T-cell (primary cell): ENCODE results near the gene DLG2. TPM values are rescaled to one million over a fixed set of nuclear protein-coding genes. Genes with fewer than 3 reads are reported as not detected.

Experiments used
- ATAC-seq, 4 experiments: fragments of 200-7000 bp in 3 of 4; fragments of 150-1000 bp in 1 of 4; cut with Tn5 transposase; replicated peaks in 1 of 4; 1 replicate in 3 of 4; 2 replicates in 1 of 4; pipeline ENCODE4 v1.10.0; 2021; ENCODE audit warnings: moderate library complexity in 3 of 4, mild to moderate bottlenecking in 2 of 4, moderate number of reproducible peaks in 1 of 4
- CTCF ChIA-PET, 2 donors: fragments of 300-600 bp; sonication (Branson Sonifier 250); formaldehyde crosslinking; loops; one replicate each; lab custom pipeline; 2022; ENCODE audit warnings: antibody characterized with exemption in 2 of 2; lab: Charles Lee
- POLR2A ChIA-PET, 2 donors: fragments of 300-600 bp; sonication (Branson Sonifier 250); formaldehyde crosslinking; loops; one replicate each; lab custom pipeline; 2022; ENCODE audit warnings: antibody characterized with exemption in 2 of 2; lab: Charles Lee
- DNase-seq, 35 experiments: peaks; one replicate each; pipeline versions ENCODE4 v3.0.0 to v3.0.0-alpha.2; 2013 to 2023
- H3K27ac ChIP-seq: one replicate; pipeline ENCODE4 v1.5.1; 2013; ENCODE audit warnings: low read length
- H3K27me3 ChIP-seq, 2 experiments: replicated peaks in 1 of 2; 1 replicate in 1 of 2; 2 replicates in 1 of 2; pipeline versions ENCODE4 v1.6.1 to v1.7.0; 2013; ENCODE audit warnings: low read length in 1 of 2, mixed read lengths in 1 of 2; ENCODE audit not compliant: control insufficient read depth in 2 of 2, insufficient read depth in 2 of 2; ENCODE audit errors: extremely low read depth in 1 of 2
- H3K36me3 ChIP-seq, 2 donors: 1 replicate in 1 of 2; 2 replicates in 1 of 2; pipeline versions ENCODE4 v1.6.1 to v1.7.0; 2013; ENCODE audit warnings: low read length in 1 of 2; ENCODE audit not compliant: control insufficient read depth in 2 of 2, insufficient read depth in 1 of 2; ENCODE audit errors: extremely low read depth in 1 of 2
- H3K4me1 ChIP-seq, 2 experiments: 1 replicate in 1 of 2; 2 replicates in 1 of 2; pipeline versions ENCODE4 v1.6.1 to v1.7.0; 2013; ENCODE audit warnings: low read length in 2 of 2, mixed read lengths in 1 of 2; ENCODE audit not compliant: insufficient read depth in 2 of 2, control insufficient read depth in 1 of 2; ENCODE audit errors: extremely low read depth in 1 of 2
- H3K4me3 ChIP-seq, 2 donors: 1 replicate in 1 of 2; 2 replicates in 1 of 2; pipeline versions ENCODE4 v1.5.1 to v1.7.0; 2013; ENCODE audit warnings: mild to moderate bottlenecking in 2 of 2, low read length in 1 of 2, moderate library complexity in 1 of 2; ENCODE audit not compliant: control insufficient read depth in 1 of 2; ENCODE audit errors: extremely low read depth in 1 of 2
- H3K9me3 ChIP-seq: 2 replicates; pipeline ENCODE4 v1.7.0; 2013
- H3K27ac Mint-ChIP-seq, 2 donors: one replicate each; pipeline ENCODE4 v1.8.0; 2020 to 2021; ENCODE audit warnings: mild to moderate bottlenecking in 2 of 2, mixed read lengths in 2 of 2
- H3K27me3 Mint-ChIP-seq, 2 donors: one replicate each; pipeline ENCODE4 v1.8.0; 2021 to 2022; ENCODE audit warnings: mixed read lengths in 2 of 2
- H3K36me3 Mint-ChIP-seq: one replicate; pipeline ENCODE4 v1.8.0; 2021; ENCODE audit warnings: mixed read lengths
- H3K4me1 Mint-ChIP-seq, 3 donors: one replicate each; pipeline ENCODE4 v1.8.0; 2020 to 2022; ENCODE audit warnings: mixed read lengths in 3 of 3, mild to moderate bottlenecking in 1 of 3
- H3K4me3 Mint-ChIP-seq, 3 donors: one replicate each; pipeline ENCODE4 v1.8.0; 2020 to 2022; ENCODE audit warnings: mild to moderate bottlenecking in 3 of 3, mixed read lengths in 3 of 3, moderate library complexity in 3 of 3
- H3K9me3 Mint-ChIP-seq, 3 donors: one replicate each; pipeline ENCODE4 v1.8.0; 2020 to 2022; ENCODE audit warnings: mixed read lengths in 3 of 3
- WGBS: methylation state at CpG from one replicate; pipeline ENCODE4 v1.1.5; 2013; ENCODE audit warnings: missing lambda C conversion rate; ENCODE audit not compliant: insufficient coverage; 5-methylcytosine and 5-hydroxymethylcytosine counted together
- total RNA-seq, 35 experiments: library from RNA in 6 of 35; stranded (reverse) in 6 of 35; fragments of 120-200 nt in 1 of 35; gene quantifications; one replicate each; pipeline versions ENCODE4 v1.2.1 to v1.2.4 and lab custom pipeline; 2013 to 2026

DLG2 gene
- total RNA-seq, 5 donors from 2014 or later (not counting 1 experiment from before 2014, with no cell fraction given): 2.3 to 4.1 (median 2.9) TPM

DNA sequence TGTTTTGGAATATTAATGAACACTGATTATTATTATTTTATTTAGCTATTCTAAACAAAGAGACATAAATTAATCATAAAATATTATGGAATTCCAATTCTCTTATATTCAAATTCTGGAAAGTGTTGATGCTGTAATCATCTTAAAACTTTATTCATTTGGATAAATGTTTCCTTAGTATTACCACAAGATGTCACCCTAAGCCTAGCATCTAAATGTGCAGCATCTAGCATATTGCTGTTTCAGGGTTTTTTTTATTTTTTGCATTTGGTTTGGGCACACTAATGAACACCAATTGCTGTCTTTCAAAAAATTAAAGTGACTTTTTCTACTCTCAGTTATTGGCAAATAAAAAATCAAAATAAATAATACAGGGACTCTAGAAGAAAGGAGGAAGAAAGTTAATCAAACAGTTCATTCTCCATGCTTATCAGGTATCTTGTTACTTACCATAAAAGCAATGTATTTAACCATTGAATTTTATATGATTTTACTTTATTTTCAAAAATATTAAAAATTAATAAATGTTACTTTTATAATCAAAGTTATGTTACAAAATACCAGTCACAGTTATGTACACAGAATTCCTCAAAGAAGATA lies 31.8 kb downstream of the DLG2 start:
- H3K4me1 ChIP-seq: no peaks in the 10 kb centered on the region
- H3K36me3 Mint-ChIP-seq: peaks cover 3% of the 10 kb centered on the region
- no peak overlapping the region for H3K4me3 Mint-ChIP-seq
- no peak overlapping the region for H3K27ac Mint-ChIP-seq
- H3K27me3 ChIP-seq: peaks cover 0 to 2% of the 10 kb centered on the region in 2 experiments
- H3K9me3 Mint-ChIP-seq: no peaks in the 10 kb centered on the region
- ATAC-seq (peak in 3 of 4 experiments; percentile 30 to 59 (median 52)), DNase-seq (peak in 1 of 35 experiments; percentile 74)
- H3K9me3 ChIP-seq: no peaks in the 10 kb centered on the region
- peaks cover 3 to 5% of the 10 kb centered on the region in 2 donors for H3K27me3 Mint-ChIP-seq
- CTCF ChIA-PET: interaction anchor here (0.6 to 2.2 kb wide), 12 partner anchors 9 to 637 kb away, joined by 3 to 8 read pairs (median 3); partner anchors contain the start of gene CCDC83 (in 1 of the 2)
- no peak overlapping the region for H3K27ac ChIP-seq
- H3K4me3 ChIP-seq: no peak overlapping the region
- POLR2A ChIA-PET: interaction anchor here in 1 of 2 donors (0.6 kb wide), 1 partner anchor 650 kb away, joined by 4 read pairs; no protein-coding TSS in a partner anchor
- H3K36me3 ChIP-seq: no peaks in the 10 kb centered on the region
- no peaks in the 10 kb centered on the region for H3K4me1 Mint-ChIP-seq

DNA sequence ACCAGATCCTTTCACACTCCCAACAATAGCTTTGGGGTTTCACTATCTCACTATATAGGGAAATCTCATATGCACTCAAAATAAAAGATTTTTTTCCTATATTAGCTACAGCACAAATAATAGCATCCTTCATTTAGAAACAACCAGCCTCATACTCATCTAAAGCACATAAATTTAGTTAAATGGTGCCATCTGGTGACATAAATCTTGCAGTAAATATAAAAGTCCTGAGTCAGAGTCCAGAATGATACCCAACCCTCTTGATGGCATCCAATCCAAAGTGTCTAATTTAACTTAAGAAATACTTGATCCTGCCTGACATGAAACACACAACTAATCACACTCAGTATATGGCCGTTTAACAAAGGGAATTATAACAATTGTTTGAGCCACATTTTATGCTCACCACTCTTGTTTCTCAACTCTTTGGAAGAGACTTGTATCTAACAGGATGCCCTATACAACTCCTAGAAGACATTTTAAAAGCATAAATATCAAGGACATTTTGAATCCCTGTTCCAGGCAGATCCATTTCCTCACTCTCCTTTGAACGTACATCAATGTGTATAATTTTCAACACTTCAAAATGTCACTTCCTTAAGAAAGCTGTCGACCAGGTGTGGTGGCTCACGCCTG lies 36.2 kb downstream of the DLG2 start:
- H3K27ac ChIP-seq: no peak overlapping the region
- no peak overlapping the region for H3K4me3 Mint-ChIP-seq
- H3K27me3 ChIP-seq: peaks cover 0 to 12% of the 10 kb centered on the region in 2 experiments
- H3K4me1 Mint-ChIP-seq: no peaks in the 10 kb centered on the region
- peaks cover 6 to 11% (median 9%) of the 10 kb centered on the region in 3 donors for H3K9me3 Mint-ChIP-seq
- H3K36me3 ChIP-seq: no peaks in the 10 kb centered on the region
- DNase-seq (no peak), ATAC-seq (no peak)
- H3K4me1 ChIP-seq: no peaks in the 10 kb centered on the region
- ChIA-PET POLR2A (no interaction called here), CTCF (no interaction called here)
- no peaks in the 10 kb centered on the region for H3K9me3 ChIP-seq
- peaks cover 10% of the 10 kb centered on the region for H3K36me3 Mint-ChIP-seq
- peaks cover 7 to 10% of the 10 kb centered on the region in 2 donors for H3K27me3 Mint-ChIP-seq
- 76% methylated on average over 3 of the region's 4 CpGs for WGBS
- H3K27ac Mint-ChIP-seq: no peak overlapping the region
- no peak overlapping the region for H3K4me3 ChIP-seq

GRCh38 chr11:85589373-85589772 lies 37.8 kb downstream of the DLG2 start:
- Mint-ChIP-seq H3K4me3 (no peak overlapping the region), H3K27me3 (peaks cover 7 to 10% of the 10 kb centered on the region in 2 donors), H3K9me3 (peaks cover 6 to 11% (median 9%) of the 10 kb centered on the region in 3 donors), H3K4me1 (no peaks in the 10 kb centered on the region), H3K36me3 (peaks cover 10% of the 10 kb centered on the region), H3K27ac (no peak overlapping the region)
- DNase-seq (no peak), ATAC-seq (no peak)
- H3K9me3 ChIP-seq: no peaks in the 10 kb centered on the region
- no peak overlapping the region for H3K4me3 ChIP-seq
- 100% methylated on average over 1 of the region's 3 CpGs for WGBS
- ChIA-PET POLR2A (no interaction called here), CTCF (no interaction called here)
- H3K36me3 ChIP-seq: no peaks in the 10 kb centered on the region
- peaks cover 0 to 12% of the 10 kb centered on the region in 2 experiments for H3K27me3 ChIP-seq
- no peaks in the 10 kb centered on the region for H3K4me1 ChIP-seq
- no peak overlapping the region for H3K27ac ChIP-seq

DNA sequence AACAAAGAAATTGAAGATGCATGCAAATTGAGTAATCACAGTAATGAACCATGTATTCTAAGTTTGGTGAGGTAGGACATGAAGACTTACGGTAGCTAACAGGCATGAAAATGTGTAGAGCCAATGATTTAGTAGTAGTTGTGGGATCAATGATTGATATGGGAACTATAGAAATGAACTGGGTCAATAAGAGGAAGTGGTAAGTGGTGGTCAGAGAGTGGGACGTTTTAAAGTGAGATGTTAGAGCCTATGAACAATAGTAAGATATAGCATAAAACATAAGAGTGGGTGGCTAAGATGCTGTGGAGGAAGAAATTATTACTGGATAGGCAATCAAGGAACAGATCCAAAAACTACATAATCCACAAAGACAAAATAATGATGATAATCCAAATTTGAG lies 45.0 kb downstream of the DLG2 start:
- Histone ChIP-seq H3K4me1 (no peaks in the 10 kb centered on the region), H3K27me3 (no peaks in the 10 kb centered on the region), H3K9me3 (no peaks in the 10 kb centered on the region), H3K27ac (no peak overlapping the region), H3K36me3 (no peaks in the 10 kb centered on the region), H3K4me3 (no peak overlapping the region)
- no peak overlapping the region for H3K27ac Mint-ChIP-seq
- H3K4me1 Mint-ChIP-seq: no peaks in the 10 kb centered on the region
- peaks cover 6% of the 10 kb centered on the region for H3K36me3 Mint-ChIP-seq
- ChIA-PET POLR2A (no interaction called here), CTCF (no interaction called here)
- peaks cover 0 to 3% of the 10 kb centered on the region in 2 donors for H3K27me3 Mint-ChIP-seq
- DNase-seq: no peak
- no peak overlapping the region for H3K4me3 Mint-ChIP-seq
- WGBS: 42% methylated on average over 1 of the region's 2 CpGs
- peaks cover 0 to 13% (median 3%) of the 10 kb centered on the region in 3 donors for H3K9me3 Mint-ChIP-seq
- no peak for ATAC-seq

DNA sequence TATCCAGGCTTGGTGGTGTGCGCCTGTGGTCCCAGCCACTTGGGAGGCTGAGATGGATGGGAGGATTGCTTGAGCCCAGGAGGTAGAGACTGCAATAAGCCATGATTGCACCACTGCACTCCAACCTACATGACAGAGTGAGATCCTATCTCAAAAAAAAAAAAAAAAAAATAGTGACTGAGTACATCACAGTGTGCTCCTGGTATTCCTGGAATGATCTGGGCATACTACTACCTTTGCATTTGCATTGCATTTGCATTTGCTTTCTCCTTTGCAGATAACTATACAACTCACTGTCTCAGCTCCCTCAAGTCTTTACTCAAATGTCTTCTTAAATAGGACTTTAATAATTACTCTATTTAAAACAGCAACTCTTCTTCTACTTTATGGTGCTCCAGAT lies 51.8 kb downstream of the DLG2 start:
- no CpG with 5 or more reads among the region's 1 CpG for WGBS

GRCh38 chr11:85572056-85572455 lies 55.1 kb downstream of the DLG2 start:
- Histone ChIP-seq H3K4me3 (no peak overlapping the region), H3K4me1 (no peaks in the 10 kb centered on the region), H3K27ac (no peak overlapping the region), H3K9me3 (no peaks in the 10 kb centered on the region), H3K27me3 (peaks cover 0 to 3% of the 10 kb centered on the region in 2 experiments), H3K36me3 (no peaks in the 10 kb centered on the region)
- ChIA-PET POLR2A (interaction anchor here in 1 of 2 donors (0.6 kb wide), 1 partner anchor 10 kb away, joined by 3 read pairs; no protein-coding TSS in a partner anchor), CTCF (no interaction called here)
- Mint-ChIP-seq H3K36me3 (peaks cover 3% of the 10 kb centered on the region), H3K4me1 (peaks cover 0 to 4% (median 3%) of the 10 kb centered on the region in 3 donors), H3K4me3 (no peak overlapping the region), H3K9me3 (no peaks in the 10 kb centered on the region), H3K27me3 (peaks cover 24 to 32% of the 10 kb centered on the region in 2 donors), H3K27ac (no peak overlapping the region)
- ATAC-seq (no peak), DNase-seq (no peak)
- no CpG with 5 or more reads among the region's 2 CpGs for WGBS

More for the DNA sequence above, 51.8 kb downstream of the DLG2 start:
- no peak for ATAC-seq
- H3K4me1 Mint-ChIP-seq: no peaks in the 10 kb centered on the region
- H3K27ac ChIP-seq: no peak overlapping the region
- H3K9me3 Mint-ChIP-seq: peaks cover 0 to 13% (median 3%) of the 10 kb centered on the region in 3 donors
- H3K4me3 ChIP-seq: no peak overlapping the region
- POLR2A ChIA-PET: no interaction called here
- no peak overlapping the region for H3K27ac Mint-ChIP-seq
- H3K4me1 ChIP-seq: no peaks in the 10 kb centered on the region
- H3K27me3 Mint-ChIP-seq: peaks cover 21 to 25% of the 10 kb centered on the region in 2 donors
- H3K36me3 ChIP-seq: no peaks in the 10 kb centered on the region
- peaks cover 9% of the 10 kb centered on the region for H3K36me3 Mint-ChIP-seq
- CTCF ChIA-PET: no interaction called here
- H3K9me3 ChIP-seq: no peaks in the 10 kb centered on the region
- peaks cover 0 to 3% of the 10 kb centered on the region in 2 experiments for H3K27me3 ChIP-seq
- no peak for DNase-seq
- H3K4me3 Mint-ChIP-seq: no peak overlapping the region
